Measurements from ENCODE around the gene HNF4A. TPM values are rescaled to one million over a fixed set of nuclear protein-coding genes. Genes with fewer than 3 reads are reported as not detected.

Gene HNF4A
- total and polyA plus RNA-seq, 2 of the 13 experiments (the other 11 are each of a cell fraction or from before 2014, with no cell fraction given) = 80.9 to 169 TPM

DNA sequence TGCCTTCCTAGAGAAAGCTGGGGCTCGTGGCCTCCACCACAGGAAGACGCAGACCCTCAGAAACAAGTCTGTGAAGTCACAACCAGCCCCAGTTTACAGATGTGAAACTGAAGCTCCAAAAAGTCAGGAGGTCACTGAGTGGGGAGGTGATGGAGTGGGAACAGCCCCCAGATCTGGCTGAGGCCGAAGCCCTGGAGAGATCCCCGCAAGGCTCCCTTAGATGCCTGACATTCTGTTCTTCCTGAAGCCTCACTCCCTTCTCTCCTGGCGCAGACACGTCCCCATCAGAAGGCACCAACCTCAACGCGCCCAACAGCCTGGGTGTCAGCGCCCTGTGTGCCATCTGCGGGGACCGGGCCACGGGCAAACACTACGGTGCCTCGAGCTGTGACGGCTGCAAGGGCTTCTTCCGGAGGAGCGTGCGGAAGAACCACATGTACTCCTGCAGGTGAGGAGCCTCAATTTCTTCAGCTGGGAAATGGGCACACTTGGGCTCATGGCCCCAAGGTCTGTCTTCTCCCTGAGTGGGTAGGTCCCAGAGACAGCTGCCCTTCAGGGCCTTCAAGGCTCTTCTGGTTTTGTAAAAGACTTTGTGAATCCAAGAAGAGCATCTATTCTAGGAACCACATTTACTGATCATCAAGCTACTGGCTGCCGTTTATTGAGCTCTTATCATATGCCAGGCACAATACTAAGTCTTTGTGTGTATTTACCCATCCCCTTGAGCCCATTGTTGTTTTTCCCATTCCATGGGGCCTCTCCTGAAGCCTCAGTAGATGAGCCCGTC, 50.5 kb downstream of the HNF4A start (continued):
- TF ChIP-seq HNRNPL (IDR thresholded peaks at IDR 0.05; ENCODE audit: low read depth, low read length) = peak; percentile 74
- TF ChIP-seq ZZZ3 (CRISPR knock-in tag; IDR thresholded peaks at IDR 0.05; ENCODE audit: borderline replicate concordance) = 0 out of 2 replicates have a peak, but pooled peaks have one; percentile 28
- TF ChIP-seq, protein P1, sequence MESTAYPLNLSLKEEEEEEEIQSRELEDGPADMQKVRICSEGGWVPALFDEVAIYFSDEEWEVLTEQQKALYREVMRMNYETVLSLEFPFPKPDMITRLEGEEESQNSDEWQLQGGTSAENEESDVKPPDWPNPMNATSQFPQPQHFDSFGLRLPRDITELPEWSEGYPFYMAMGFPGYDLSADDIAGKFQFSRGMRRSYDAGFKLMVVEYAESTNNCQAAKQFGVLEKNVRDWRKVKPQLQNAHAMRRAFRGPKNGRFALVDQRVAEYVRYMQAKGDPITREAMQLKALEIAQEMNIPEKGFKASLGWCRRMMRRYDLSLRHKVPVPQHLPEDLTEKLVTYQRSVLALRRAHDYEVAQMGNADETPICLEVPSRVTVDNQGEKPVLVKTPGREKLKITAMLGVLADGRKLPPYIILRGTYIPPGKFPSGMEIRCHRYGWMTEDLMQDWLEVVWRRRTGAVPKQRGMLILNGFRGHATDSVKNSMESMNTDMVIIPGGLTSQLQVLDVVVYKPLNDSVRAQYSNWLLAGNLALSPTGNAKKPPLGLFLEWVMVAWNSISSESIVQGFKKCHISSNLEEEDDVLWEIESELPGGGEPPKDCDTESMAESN (CRISPR knock-in tag; conservative IDR thresholded peaks at IDR 0.05) = peak; percentile 72
- no peak for TF ChIP-seq RCOR2 (CRISPR knock-in tag; IDR thresholded peaks at IDR 0.05)
- TF ChIP-seq, protein P2, sequence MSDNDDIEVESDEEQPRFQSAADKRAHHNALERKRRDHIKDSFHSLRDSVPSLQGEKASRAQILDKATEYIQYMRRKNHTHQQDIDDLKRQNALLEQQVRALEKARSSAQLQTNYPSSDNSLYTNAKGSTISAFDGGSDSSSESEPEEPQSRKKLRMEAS (IDR thresholded peaks at IDR 0.05) = peak; percentile 21; the same call in 1 of the 2 replicates

DNA sequence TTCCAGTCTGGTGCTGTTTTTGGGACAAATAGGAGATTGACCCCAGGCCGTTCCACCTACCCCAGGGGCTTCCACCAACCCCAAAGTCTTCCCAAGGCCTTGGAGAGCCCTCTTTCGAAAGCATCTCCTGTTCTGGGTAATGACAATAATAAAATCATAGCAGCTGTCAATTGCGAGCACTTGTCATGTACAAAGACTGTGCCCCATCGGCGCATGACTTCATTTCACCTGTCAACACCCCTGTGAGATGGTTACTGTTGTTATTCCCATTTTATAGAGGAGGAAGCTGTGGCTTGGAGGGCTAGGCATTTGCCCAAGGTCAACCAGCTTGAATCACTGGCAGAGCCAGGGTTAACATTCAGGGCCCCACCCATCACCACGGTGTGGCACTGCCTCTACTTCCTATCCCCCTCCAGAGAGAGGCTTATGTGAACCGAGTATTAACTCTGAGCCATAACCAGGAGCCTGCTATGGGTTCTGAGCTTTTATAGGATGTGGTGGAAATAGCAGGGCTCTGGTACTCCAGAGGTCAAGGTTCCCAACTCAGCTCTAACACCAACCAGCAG, 51.2 kb downstream of the HNF4A start:
- Histone ChIP-seq H3K4me1 (ENCODE audit: insufficient read depth, low read length) (peaks cover 92% of the 10 kb centered on the region), H3K79me2 (ENCODE audit: insufficient read depth, low read length) (peaks cover 49% of the 10 kb centered on the region), H3K4me3 (replicated peaks in 1 of 3; ENCODE audit: insufficient read depth in 1 of 3, low read depth in 2 of 3, low read length in 3 of 3) (no peak overlapping the region), H3K4me2 (ENCODE audit: low read depth, low read length) (0 out of 2 replicates have a peak overlapping the region, but pooled peaks have one; percentile 8), H3K27ac (ENCODE audit: extremely low read length, insufficient read depth, low read length) (peak overlapping the region; percentile 55), H3K9me3 (ENCODE audit: low read length) (no peaks in the 10 kb centered on the region), H3K36me3 (replicated peaks in 1 of 2; ENCODE audit: control insufficient read depth in 1 of 2, insufficient read depth in 2 of 2, low read length in 2 of 2) (peaks cover 38 to 50% of the 10 kb centered on the region in 2 experiments), H4K20me1 (ENCODE audit: insufficient read depth, low read length) (peaks cover 17% of the 10 kb centered on the region; the same call in 1 of the 2 replicates), H3K9ac (ENCODE audit: insufficient read depth, low read depth, low read length) (no peak overlapping the region), H3K27me3 (ENCODE audit: control insufficient read depth in 1 of 2, insufficient read depth in 2 of 2, low read length in 2 of 2) (no peaks in the 10 kb centered on the region; a peak in 1 of 5 replicates), H2AFZ (ENCODE audit: low read length) (no peak overlapping the region)
- WGBS (ENCODE audit: low lambda C conversion rate) = 78% methylated on average over 7 of the region's 7 CpGs
- in situ Hi-C loops (cut with HindIII; ENCODE audit: extremely low pct_ligation_motif_present, low pct_unique_long_range_greater_than_20kb) = no loop called here
- no TSS peak for BruUV-seq (replicated peaks)
- ChIA-PET CTCF (ENCODE audit: low intra/inter-chr PET ratio, low total read pairs) (no interaction called here), POLR2A (interaction anchor here (0.8 to 11.5 kb wide), 9 partner anchors 8 to 55 kb away, joined by 3 to 556 read pairs (median 8); no protein-coding TSS in a partner anchor)
- FAIRE-seq = no peak
- intact Hi-C loops (cut with micrococcal nuclease; ENCODE audit: unreplicated experiment) = no loop called here
- DNase-seq (ENCODE audit: low spot score) = no peak
- no peak for ATAC-seq
- TF ChIP-seq ETV5 (CRISPR knock-in tag; IDR thresholded peaks at IDR 0.05; ENCODE audit: borderline replicate concordance) = no peak
- 0 out of 2 replicates have a peak, but pooled peaks have one; percentile 64 for TF ChIP-seq ZNF607 (CRISPR knock-in tag; IDR thresholded peaks at IDR 0.05; ENCODE audit: borderline replicate concordance)
- no peak for TF ChIP-seq FOXA1 (IDR thresholded peaks at IDR 0.05)
- no peak for TF ChIP-seq FOXA1 (CRISPR knock-in tag; IDR thresholded peaks at IDR 0.05)
- TF ChIP-seq ZFP41 (CRISPR knock-in tag; IDR thresholded peaks at IDR 0.05; ENCODE audit: borderline replicate concordance) = no peak
- TF ChIP-seq SIN3B (IDR thresholded peaks at IDR 0.05; ENCODE audit: low read length) = no peak
- TF ChIP-seq CEBPG (CRISPR knock-in tag; IDR thresholded peaks at IDR 0.05) = no peak
- TF ChIP-seq ZNF180 (CRISPR knock-in tag; IDR thresholded peaks at IDR 0.05; ENCODE audit: borderline replicate concordance, low read depth) = no peak
- no peak for TF ChIP-seq AGO1 (IDR thresholded peaks at IDR 0.05; ENCODE audit: low read depth, low read length, poor library complexity, severe bottlenecking)
- TF ChIP-seq ZNF879 (CRISPR knock-in tag; IDR thresholded peaks at IDR 0.05) = no peak
- no peak for TF ChIP-seq ATM (IDR thresholded peaks at IDR 0.05; ENCODE audit: borderline replicate concordance)
- TF ChIP-seq KLF15 (CRISPR knock-in tag; IDR thresholded peaks at IDR 0.05; ENCODE audit: borderline replicate concordance) = no peak
- no peak for TF ChIP-seq ZNF746 (CRISPR knock-in tag; IDR thresholded peaks at IDR 0.05)
- no peak for TF ChIP-seq ZNF816 (CRISPR knock-in tag; IDR thresholded peaks at IDR 0.05; ENCODE audit: borderline replicate concordance)
- TF ChIP-seq ZNF337 (CRISPR knock-in tag; IDR thresholded peaks at IDR 0.05; ENCODE audit: borderline replicate concordance, low read depth) = no peak
- TF ChIP-seq ESRRA (CRISPR knock-in tag; IDR thresholded peaks at IDR 0.05; ENCODE audit: low read depth) = 0 out of 2 replicates have a peak, but pooled peaks have one; percentile 40
- TF ChIP-seq ZNF652 (CRISPR knock-in tag; IDR thresholded peaks at IDR 0.05; ENCODE audit: borderline replicate concordance, low read depth) = peak; percentile 91
- TF ChIP-seq ZNF30 (CRISPR knock-in tag; IDR thresholded peaks at IDR 0.05) = 0 out of 2 replicates have a peak, but pooled peaks have one; percentile 26
